PC-9 (cell line): ENCODE measurements around the gene ASB6.

Source experiments
- EZH2 ChIP-seq: fragments of 200-600 bp; sonication (generic); IDR thresholded peaks from 2 replicates; pipeline ENCODE4 v1.8.0; 2017; ENCODE audit warnings: antibody characterized with exemption, low read depth
- TF ChIP-seq, protein P1 (sequence below): fragments of 200-600 bp; sonication (generic); conservative IDR thresholded peaks from 2 replicates; pipeline ENCODE4 v1.6.1; 2017; ENCODE audit warnings: mixed run types, antibody characterized with exemption, mild to moderate bottlenecking, moderate library complexity

DNA sequence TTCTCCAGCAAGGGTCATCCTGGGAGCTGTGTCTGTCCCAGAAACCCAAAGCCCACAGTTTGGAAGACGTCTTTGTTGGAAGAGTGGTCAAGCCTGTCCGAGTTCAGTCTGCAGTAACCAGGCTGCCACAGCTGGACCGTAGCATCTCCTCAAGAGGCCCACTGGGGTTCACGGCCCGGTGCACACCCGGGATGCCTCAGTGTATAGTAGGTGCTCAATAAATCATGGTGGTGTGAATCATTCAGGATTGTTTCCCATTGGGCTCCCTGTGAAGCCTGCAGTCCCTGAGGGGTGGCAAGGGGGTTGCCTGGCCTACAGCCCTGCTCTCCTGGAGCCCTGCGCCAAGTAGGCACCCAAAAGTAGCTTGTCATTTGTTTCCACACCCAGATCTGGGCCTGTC lies 13.2 kb upstream of the ASB6 start:
- TF ChIP-seq, protein P1, sequence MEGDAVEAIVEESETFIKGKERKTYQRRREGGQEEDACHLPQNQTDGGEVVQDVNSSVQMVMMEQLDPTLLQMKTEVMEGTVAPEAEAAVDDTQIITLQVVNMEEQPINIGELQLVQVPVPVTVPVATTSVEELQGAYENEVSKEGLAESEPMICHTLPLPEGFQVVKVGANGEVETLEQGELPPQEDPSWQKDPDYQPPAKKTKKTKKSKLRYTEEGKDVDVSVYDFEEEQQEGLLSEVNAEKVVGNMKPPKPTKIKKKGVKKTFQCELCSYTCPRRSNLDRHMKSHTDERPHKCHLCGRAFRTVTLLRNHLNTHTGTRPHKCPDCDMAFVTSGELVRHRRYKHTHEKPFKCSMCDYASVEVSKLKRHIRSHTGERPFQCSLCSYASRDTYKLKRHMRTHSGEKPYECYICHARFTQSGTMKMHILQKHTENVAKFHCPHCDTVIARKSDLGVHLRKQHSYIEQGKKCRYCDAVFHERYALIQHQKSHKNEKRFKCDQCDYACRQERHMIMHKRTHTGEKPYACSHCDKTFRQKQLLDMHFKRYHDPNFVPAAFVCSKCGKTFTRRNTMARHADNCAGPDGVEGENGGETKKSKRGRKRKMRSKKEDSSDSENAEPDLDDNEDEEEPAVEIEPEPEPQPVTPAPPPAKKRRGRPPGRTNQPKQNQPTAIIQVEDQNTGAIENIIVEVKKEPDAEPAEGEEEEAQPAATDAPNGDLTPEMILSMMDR = no peak
- TF ChIP-seq EZH2 = no peak
